Mesenchymal stem cell (in vitro differentiated cells and primary cell): ENCODE data around the gene ARHGEF7.
"Not testable (repeated sequence)": the region's sequence is repeated elsewhere in the genome, so short reads cannot be mapped to it uniquely, and the experiment has no call there.

Source experiments
- DNase-seq: peaks from one replicate; pipeline ENCODE4 v3.0.0-alpha.2; 2013
- H2AFZ ChIP-seq: one replicate; pipeline ENCODE4 v1.6.1; 2013; ENCODE audit warnings: low read depth, mild to moderate bottlenecking, control low read depth, inconsistent platforms, low read length, moderate library complexity
- H2AK5ac ChIP-seq: 2 replicates; pipeline ENCODE4 v1.6.1; 2013; ENCODE audit warnings: low read length, moderate library complexity, mild to moderate bottlenecking, inconsistent platforms; ENCODE audit not compliant: severe bottlenecking
- H2BK120ac ChIP-seq: one replicate; pipeline ENCODE4 v1.6.1; 2013; ENCODE audit warnings: low read depth, mild to moderate bottlenecking, inconsistent platforms, low read length, moderate library complexity
- H2BK12ac ChIP-seq, 2 experiments: one replicate each; pipeline ENCODE4 v1.6.1; 2013; ENCODE audit warnings: inconsistent platforms in 2 of 2, low read length in 2 of 2, mild to moderate bottlenecking in 2 of 2, moderate library complexity in 2 of 2, control low read depth in 1 of 2
- H2BK15ac ChIP-seq: one replicate; pipeline ENCODE4 v1.6.1; 2013; ENCODE audit warnings: mild to moderate bottlenecking, low read depth, inconsistent platforms; ENCODE audit not compliant: poor library complexity, severe bottlenecking
- H2BK5ac ChIP-seq: 2 replicates; pipeline ENCODE4 v1.6.1; 2013; ENCODE audit warnings: low read depth, mild to moderate bottlenecking, low read length, control low read depth, inconsistent platforms; ENCODE audit not compliant: poor library complexity, severe bottlenecking
- H3K14ac ChIP-seq, 2 experiments: one replicate each; pipeline ENCODE4 v1.6.1; 2013; ENCODE audit warnings: inconsistent platforms in 2 of 2, low read length in 2 of 2, control low read depth in 1 of 2, mild to moderate bottlenecking in 1 of 2, moderate library complexity in 1 of 2
- H3K18ac ChIP-seq, 2 experiments: one replicate each; pipeline ENCODE4 v1.6.1; 2013; ENCODE audit warnings: inconsistent platforms in 2 of 2, low read length in 2 of 2, control low read depth in 1 of 2, low read depth in 1 of 2, mild to moderate bottlenecking in 1 of 2
- H3K23ac ChIP-seq, 2 experiments: one replicate each; pipeline ENCODE4 v1.6.1; 2013; ENCODE audit warnings: inconsistent platforms in 2 of 2, low read length in 2 of 2, mild to moderate bottlenecking in 2 of 2, moderate library complexity in 2 of 2, control low read depth in 1 of 2
- H3K27ac ChIP-seq: 2 replicates; pipeline ENCODE4 v1.5.1; 2013; ENCODE audit warnings: mild to moderate bottlenecking, moderate library complexity, low read length, control low read depth, inconsistent platforms; ENCODE audit not compliant: poor library complexity, severe bottlenecking
- H3K27me3 ChIP-seq, 2 experiments: 2 replicates each; pipeline versions ENCODE4 v1.6.1 to v1.7.0; 2013; ENCODE audit warnings: low read length in 2 of 2, mild to moderate bottlenecking in 2 of 2, moderate library complexity in 2 of 2, control low read depth in 1 of 2, inconsistent platforms in 1 of 2; ENCODE audit not compliant: control insufficient read depth in 1 of 2, insufficient read depth in 1 of 2
- H3K36me3 ChIP-seq, 2 experiments: 2 replicates each; pipeline versions ENCODE4 v1.6.1 to v1.7.0; 2013; ENCODE audit warnings: low read length in 2 of 2, control low read depth in 1 of 2, inconsistent platforms in 1 of 2, low read depth in 1 of 2, mild to moderate bottlenecking in 1 of 2; ENCODE audit not compliant: insufficient read depth in 2 of 2, control insufficient read depth in 1 of 2
- H3K4ac ChIP-seq, 2 experiments: one replicate each; pipeline ENCODE4 v1.6.1; 2013; ENCODE audit warnings: inconsistent platforms in 2 of 2, low read length in 2 of 2, mild to moderate bottlenecking in 2 of 2, moderate library complexity in 2 of 2, control low read depth in 1 of 2, low read depth in 1 of 2
- H3K4me1 ChIP-seq: 2 replicates; pipeline ENCODE4 v1.6.1; 2013; ENCODE audit warnings: low read depth, low read length, control low read depth; ENCODE audit not compliant: control insufficient read depth, insufficient read depth
- H3K4me2 ChIP-seq: 2 replicates; pipeline ENCODE4 v1.6.1; 2013; ENCODE audit warnings: low read length, mild to moderate bottlenecking, inconsistent platforms; ENCODE audit not compliant: poor library complexity, severe bottlenecking
- H3K4me3 ChIP-seq, 2 experiments: 2 replicates each; pipeline versions ENCODE4 v1.5.1 to v1.7.0; 2013; ENCODE audit warnings: low read length in 2 of 2, mild to moderate bottlenecking in 2 of 2, control low read depth in 1 of 2, low read depth in 1 of 2; ENCODE audit not compliant: insufficient read depth in 1 of 2
- H3K79me1 ChIP-seq: replicated peaks from 2 replicates; pipeline ENCODE4 v1.6.1; 2013; ENCODE audit warnings: mild to moderate bottlenecking, control low read depth, low read length, inconsistent platforms; ENCODE audit not compliant: poor library complexity, severe bottlenecking
- H3K9ac ChIP-seq: 2 replicates; pipeline ENCODE4 v1.7.0; 2013; ENCODE audit warnings: mild to moderate bottlenecking, low read length, moderate library complexity
- H3K9me3 ChIP-seq: 2 replicates; pipeline ENCODE4 v1.7.0; 2013; ENCODE audit warnings: mild to moderate bottlenecking, low read length; ENCODE audit not compliant: control insufficient read depth
- H4K8ac ChIP-seq: one replicate; pipeline ENCODE4 v1.6.1; 2013; ENCODE audit warnings: inconsistent platforms, mild to moderate bottlenecking, low read length, moderate library complexity
- H4K91ac ChIP-seq: one replicate; pipeline ENCODE4 v1.6.1; 2013; ENCODE audit warnings: mild to moderate bottlenecking, low read length, inconsistent platforms
- WGBS: methylation state at CpG from one replicate; pipeline ENCODE4 v1.1.7; 2013; ENCODE audit warnings: mixed read lengths; 5-methylcytosine and 5-hydroxymethylcytosine counted together

Gene ARHGEF7

DNA sequence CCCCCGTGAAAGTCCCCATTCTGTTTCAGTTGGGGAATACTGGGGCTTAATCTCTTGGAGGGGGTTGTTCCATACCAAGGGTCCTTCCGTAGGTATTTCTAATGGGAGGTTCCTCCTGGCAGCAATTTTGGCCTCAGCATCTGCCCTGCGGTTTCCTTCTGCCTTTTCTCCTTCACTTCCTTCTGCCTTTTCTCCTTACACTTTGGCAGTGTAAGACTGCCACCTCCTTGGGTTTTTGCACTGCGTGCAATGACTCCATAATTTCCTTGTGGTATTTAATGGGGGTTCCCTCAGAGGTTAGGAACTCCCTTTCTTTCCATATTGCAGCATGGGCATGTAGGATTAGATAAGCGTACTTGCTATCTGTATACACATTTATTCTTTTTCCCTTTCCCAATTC lies 78.1 kb downstream of the ARHGEF7 start:
- H3K14ac ChIP-seq, H3K23ac ChIP-seq, H3K27ac ChIP-seq, H3K9me3 ChIP-seq, H2AFZ ChIP-seq, H2BK12ac ChIP-seq, H2BK120ac ChIP-seq, H4K8ac ChIP-seq, H3K4ac ChIP-seq, H3K4me2 ChIP-seq, H3K36me3 ChIP-seq, H2BK15ac ChIP-seq, H2AK5ac ChIP-seq, H3K9ac ChIP-seq, H3K4me3 ChIP-seq, H2BK5ac ChIP-seq, H3K27me3 ChIP-seq, H3K18ac ChIP-seq, H4K91ac ChIP-seq, DNase-seq, H3K4me1 ChIP-seq: not testable (repeated sequence)
- peaks cover 23% of the 10 kb centered on the region for H3K79me1 ChIP-seq
- 100% methylated on average over 4 of the region's 5 CpGs for WGBS

DNA sequence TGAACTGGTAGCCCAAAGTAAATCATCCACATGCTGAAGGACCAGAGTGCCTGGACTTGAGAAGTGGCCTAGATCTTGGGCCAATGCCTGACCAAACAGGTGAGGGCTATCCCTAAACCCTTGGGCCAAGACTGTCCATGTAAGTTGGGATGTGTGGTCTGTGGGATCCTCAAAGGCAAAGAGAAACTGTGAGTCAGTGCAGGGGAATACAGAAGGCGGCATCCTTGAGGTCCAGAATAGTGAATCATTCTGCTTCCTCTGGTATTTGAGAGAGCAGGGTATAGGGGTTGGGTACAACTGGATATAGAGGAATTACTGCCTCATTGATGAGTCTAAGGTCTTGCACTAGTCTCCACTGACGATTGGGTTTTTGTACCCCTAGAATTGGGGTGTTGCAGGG lies 79.5 kb downstream of the ARHGEF7 start:
- not testable (repeated sequence) for H3K4ac ChIP-seq, H2BK5ac ChIP-seq, H2AK5ac ChIP-seq, H3K4me3 ChIP-seq, H3K27me3 ChIP-seq, H3K14ac ChIP-seq, H3K4me2 ChIP-seq, H2BK120ac ChIP-seq, H4K8ac ChIP-seq, H2BK12ac ChIP-seq, H3K36me3 ChIP-seq, H3K9ac ChIP-seq, H4K91ac ChIP-seq, H2AFZ ChIP-seq, H3K23ac ChIP-seq, H3K4me1 ChIP-seq, H2BK15ac ChIP-seq, H3K18ac ChIP-seq, H3K9me3 ChIP-seq
- peak; percentile 75 for DNase-seq
- H3K27ac ChIP-seq, result peak overlapping the region; percentile 39
- H3K79me1 ChIP-seq, result peaks cover 30% of the 10 kb centered on the region
- 5% methylated on average over 1 of the region's 2 CpGs for WGBS

DNA sequence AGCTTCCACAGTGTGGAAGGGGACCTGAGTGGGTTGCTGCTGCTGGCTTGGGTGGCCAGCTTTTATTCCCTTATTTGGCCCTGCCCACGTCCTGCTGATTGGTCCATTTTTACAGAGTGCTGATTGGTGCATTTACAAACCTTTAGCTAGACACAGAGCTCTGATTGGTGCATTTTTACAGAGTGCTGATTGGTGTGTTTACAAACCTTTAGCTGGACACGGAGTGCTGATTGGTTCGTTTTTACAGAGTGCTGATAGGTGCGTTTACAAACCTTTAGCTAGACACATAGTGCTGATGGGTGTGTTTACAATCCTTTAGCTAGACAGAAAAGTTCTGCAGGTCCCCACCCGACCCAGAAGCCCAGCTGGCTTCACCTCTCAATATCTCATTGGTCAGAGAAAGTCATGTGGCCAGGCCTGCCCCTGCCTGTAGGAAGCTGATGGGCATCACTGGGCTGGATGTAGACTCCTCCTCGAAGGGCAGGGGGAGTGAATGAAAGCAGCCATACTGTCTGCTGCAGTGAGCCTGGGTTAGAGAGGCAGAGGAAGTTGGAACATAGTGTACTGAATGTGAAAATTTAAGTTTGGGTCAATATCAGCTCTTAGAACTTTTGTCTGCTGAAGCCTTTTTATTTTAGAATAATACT lies 83.7 kb downstream of the ARHGEF7 start:
- not testable (repeated sequence) for H3K18ac ChIP-seq, H3K4me3 ChIP-seq, H3K9ac ChIP-seq, H2BK12ac ChIP-seq, H2BK120ac ChIP-seq, H3K23ac ChIP-seq, H3K14ac ChIP-seq, H3K4me2 ChIP-seq, H2BK15ac ChIP-seq, H3K9me3 ChIP-seq, H2BK5ac ChIP-seq, H2AFZ ChIP-seq, H3K27ac ChIP-seq, H3K27me3 ChIP-seq, H3K4ac ChIP-seq, H2AK5ac ChIP-seq, H4K91ac ChIP-seq, DNase-seq, H4K8ac ChIP-seq
- 95% methylated on average over 6 of the region's 6 CpGs for WGBS
- Histone ChIP-seq H3K36me3 (peaks cover 9 to 17% of the 10 kb centered on the region in 2 experiments), H3K4me1 (peaks cover 12% of the 10 kb centered on the region), H3K79me1 (peaks cover 31% of the 10 kb centered on the region)

DNA sequence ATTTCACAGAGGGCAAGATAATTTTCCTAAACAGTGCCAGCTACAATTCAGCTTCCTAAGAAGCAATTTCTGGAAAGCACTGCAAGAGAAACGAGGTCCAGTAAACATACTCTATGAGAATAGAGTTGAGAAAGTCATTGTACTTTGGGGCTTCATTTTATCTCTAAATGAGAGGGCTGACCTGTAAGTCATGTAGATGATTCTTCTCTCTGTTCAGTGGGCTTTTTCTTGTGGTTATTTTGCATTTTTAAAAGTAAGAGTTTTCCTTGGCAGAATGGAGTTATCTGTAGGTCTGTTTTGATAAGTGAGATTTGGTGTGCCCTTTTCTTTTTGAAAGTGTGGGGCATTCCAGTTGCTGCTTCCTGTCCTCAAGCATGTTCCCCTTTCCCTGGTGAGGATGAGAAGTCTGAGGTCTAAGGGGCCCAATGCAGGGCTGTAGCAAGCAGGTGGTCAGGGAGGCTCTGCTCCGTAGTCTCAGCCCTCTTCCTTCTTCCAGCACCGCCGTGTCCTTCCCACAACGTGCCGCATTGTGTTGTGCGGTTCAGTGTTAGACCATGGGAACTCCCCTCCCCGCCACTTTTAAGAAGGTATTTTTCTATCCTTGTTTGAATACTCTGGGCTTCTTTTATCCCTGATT lies 86.3 kb downstream of the ARHGEF7 start:
- 93% methylated on average over 5 of the region's 8 CpGs for WGBS
- no peak overlapping the region for H2BK15ac ChIP-seq
- no peak overlapping the region for H3K18ac ChIP-seq
- peaks cover 13 to 17% of the 10 kb centered on the region in 2 experiments for H3K36me3 ChIP-seq
- H3K79me1 ChIP-seq, result peaks cover 32% of the 10 kb centered on the region
- no peak overlapping the region for H2BK120ac ChIP-seq
- H2AK5ac ChIP-seq, result peak overlapping the region; percentile 19
- H2BK12ac ChIP-seq, result peak overlapping the region in 1 of 2 experiments; percentile 42
- no peak overlapping the region for H4K8ac ChIP-seq
- no peak overlapping the region for H4K91ac ChIP-seq
- DNase-seq, result no peak
- H2AFZ ChIP-seq, result no peak overlapping the region
- H3K9ac ChIP-seq, result no peak overlapping the region
- no peak overlapping the region for H2BK5ac ChIP-seq
- no peak overlapping the region for H3K4me3 ChIP-seq
- H3K9me3 ChIP-seq, result no peaks in the 10 kb centered on the region
- H3K4me1 ChIP-seq, result peaks cover 25% of the 10 kb centered on the region
- no peaks in the 10 kb centered on the region for H3K27me3 ChIP-seq
- no peak overlapping the region for H3K4ac ChIP-seq
- peak overlapping the region in 1 of 2 experiments; percentile 74 for H3K14ac ChIP-seq
- H3K27ac ChIP-seq, result peak overlapping the region; percentile 23
- no peak overlapping the region for H3K23ac ChIP-seq
- H3K4me2 ChIP-seq, result no peak overlapping the region
